MM.1S (cell line): ENCODE results near the gene CASTOR1.

Experiments
- EZH2 ChIP-seq: fragments of 300-600 bp; sonication (generic); optimal IDR thresholded peaks from 2 replicates; pipeline ENCODE3; 2017; ENCODE audit warnings: low read depth, mild to moderate bottlenecking, antibody characterized with exemption, low read length, mixed read lengths
- EZH2phosphoT487 ChIP-seq: fragments of 300-600 bp; sonication (generic); IDR thresholded peaks from 2 replicates; pipeline ENCODE4 v1.6.1; 2018; ENCODE audit warnings: antibody characterized with exemption, low read length
- TF ChIP-seq, protein P1 (sequence below): fragments of 300-600 bp; sonication (generic); IDR thresholded peaks from 2 replicates; pipeline ENCODE4 v1.5.1; 2016; ENCODE audit warnings: antibody characterized with exemption, low read length, mixed read lengths

DNA sequence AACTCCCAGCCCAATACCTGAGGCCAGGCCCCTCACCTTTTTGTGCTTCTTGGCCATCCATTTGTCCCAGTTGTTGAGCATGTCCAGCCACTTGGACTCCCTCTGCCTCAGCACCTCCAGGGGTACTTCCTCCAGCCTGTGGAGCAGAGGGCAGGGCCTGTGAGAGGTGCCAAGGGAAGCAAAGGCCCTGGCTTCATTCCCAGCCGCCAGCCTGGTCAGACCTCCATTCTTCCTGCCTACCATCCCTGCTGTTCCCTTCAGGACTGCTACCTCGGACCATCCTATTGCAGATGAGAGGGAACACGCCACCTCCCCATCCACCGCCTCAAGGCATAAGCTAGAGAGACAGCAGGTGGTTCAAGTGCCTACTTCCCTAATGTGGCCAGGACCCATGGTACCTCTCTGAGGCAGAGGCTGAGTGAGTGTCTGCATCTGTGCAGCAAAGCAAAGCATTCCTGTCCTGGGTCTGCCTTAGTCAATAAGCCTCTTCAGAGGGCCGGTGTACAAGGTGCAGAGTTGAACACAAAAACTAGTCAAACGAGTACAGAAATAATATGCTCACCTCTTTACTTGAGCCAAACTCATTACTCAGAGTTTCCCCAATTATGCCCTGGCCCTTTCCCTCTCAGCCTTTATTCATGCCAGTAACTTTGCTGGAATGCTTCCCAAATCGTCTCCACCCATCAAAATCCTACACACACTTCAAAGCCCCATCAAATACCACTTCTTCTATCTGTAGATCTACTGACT is 15.4 kb upstream of the CASTOR1 start:
- TF ChIP-seq, protein P1, sequence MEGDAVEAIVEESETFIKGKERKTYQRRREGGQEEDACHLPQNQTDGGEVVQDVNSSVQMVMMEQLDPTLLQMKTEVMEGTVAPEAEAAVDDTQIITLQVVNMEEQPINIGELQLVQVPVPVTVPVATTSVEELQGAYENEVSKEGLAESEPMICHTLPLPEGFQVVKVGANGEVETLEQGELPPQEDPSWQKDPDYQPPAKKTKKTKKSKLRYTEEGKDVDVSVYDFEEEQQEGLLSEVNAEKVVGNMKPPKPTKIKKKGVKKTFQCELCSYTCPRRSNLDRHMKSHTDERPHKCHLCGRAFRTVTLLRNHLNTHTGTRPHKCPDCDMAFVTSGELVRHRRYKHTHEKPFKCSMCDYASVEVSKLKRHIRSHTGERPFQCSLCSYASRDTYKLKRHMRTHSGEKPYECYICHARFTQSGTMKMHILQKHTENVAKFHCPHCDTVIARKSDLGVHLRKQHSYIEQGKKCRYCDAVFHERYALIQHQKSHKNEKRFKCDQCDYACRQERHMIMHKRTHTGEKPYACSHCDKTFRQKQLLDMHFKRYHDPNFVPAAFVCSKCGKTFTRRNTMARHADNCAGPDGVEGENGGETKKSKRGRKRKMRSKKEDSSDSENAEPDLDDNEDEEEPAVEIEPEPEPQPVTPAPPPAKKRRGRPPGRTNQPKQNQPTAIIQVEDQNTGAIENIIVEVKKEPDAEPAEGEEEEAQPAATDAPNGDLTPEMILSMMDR, result no peak
- no peak for TF ChIP-seq EZH2phosphoT487
- no peak for TF ChIP-seq EZH2
